H1 (cell line): ENCODE results near the gene KANSL3. TPM values are rescaled to one million over a fixed set of nuclear protein-coding genes. Genes with fewer than 3 reads are reported as not detected.

Source experiments
- CTCF ChIA-PET: fragments of 300-600 bp; sonication (Branson Sonifier 250); formaldehyde crosslinking; loops from one replicate; lab custom pipeline; 2021; ENCODE audit not compliant: partially characterized antibody; lab: Charles Lee
- POLR2A ChIA-PET: fragments of 300-600 bp; sonication (Branson Sonifier 250); formaldehyde crosslinking; loops from one replicate; lab custom pipeline; 2021; ENCODE audit warnings: inconsistent platforms; ENCODE audit not compliant: partially characterized antibody; lab: Charles Lee
- DNase-seq, 2 experiments: peaks; one replicate each; pipeline versions ENCODE4 v3.0.0 to v3.0.0-alpha.2; 2010 to 2022; ENCODE audit warnings: low spot score in 2 of 2, low read depth in 1 of 2, mixed read lengths in 1 of 2
- FAIRE-seq: peaks from 2 replicates; lab custom pipeline; 2011; peaks lifted over from hg19 to GRCh38; lab: Jason Lieb, UNC
- H2AFZ ChIP-seq: 2 replicates; pipeline ENCODE4 v1.8.1; 2012; ENCODE audit warnings: low read length, inconsistent platforms
- H2AK5ac ChIP-seq: 2 replicates; pipeline ENCODE4 v1.6.1; 2013; ENCODE audit warnings: low read depth, low read length
- H2BK120ac ChIP-seq: replicated peaks from 2 replicates; pipeline ENCODE3; 2013; ENCODE audit warnings: low read depth, low read length, inconsistent platforms
- H2BK12ac ChIP-seq: 2 replicates; pipeline ENCODE4 v1.6.1; 2013; ENCODE audit warnings: low read depth, low read length
- H2BK15ac ChIP-seq: 2 replicates; pipeline ENCODE4 v1.6.1; 2013; ENCODE audit warnings: low read length
- H2BK20ac ChIP-seq: 2 replicates; pipeline ENCODE4 v1.6.1; 2013; ENCODE audit warnings: low read length
- H2BK5ac ChIP-seq: 2 replicates; pipeline ENCODE4 v1.6.1; 2013; ENCODE audit warnings: low read depth, low read length
- H3K14ac ChIP-seq: 2 replicates; pipeline ENCODE4 v1.6.1; 2013; ENCODE audit warnings: inconsistent platforms; ENCODE audit not compliant: insufficient read length
- H3K18ac ChIP-seq: 2 replicates; pipeline ENCODE4 v1.6.1; 2013; ENCODE audit warnings: low read length; ENCODE audit errors: extremely low read depth
- H3K23ac ChIP-seq: 2 replicates; pipeline ENCODE4 v1.6.1; 2013; ENCODE audit warnings: inconsistent platforms; ENCODE audit not compliant: insufficient read length
- H3K23me2 ChIP-seq: 2 replicates; pipeline ENCODE4 v1.6.1; 2013; ENCODE audit warnings: low read depth, low read length
- H3K27ac ChIP-seq: 2 replicates; pipeline ENCODE4 v1.6.1; 2011; ENCODE audit warnings: low read depth, low read length, inconsistent platforms
- H3K27me3 ChIP-seq, 4 experiments: replicated peaks in 1 of 4; 1 replicate in 1 of 4; 2 replicates in 3 of 4; pipeline versions ENCODE4 v1.6.1 to v1.8.1; 2011 to 2013; ENCODE audit warnings: low read length in 3 of 4, mild to moderate bottlenecking in 3 of 4, inconsistent platforms in 2 of 4, mixed read lengths in 2 of 4, moderate library complexity in 1 of 4; ENCODE audit not compliant: control insufficient read depth in 3 of 4, insufficient read depth in 3 of 4; ENCODE audit errors: extremely low read depth in 1 of 4
- H3K36me3 ChIP-seq, 4 experiments: 2 replicates each; pipeline versions ENCODE4 v1.6.1 to v1.8.1; 2011 to 2013; ENCODE audit warnings: mild to moderate bottlenecking in 4 of 4, low read length in 3 of 4, moderate library complexity in 2 of 4, control low read depth in 1 of 4, inconsistent platforms in 1 of 4; ENCODE audit not compliant: insufficient read depth in 4 of 4, control insufficient read depth in 2 of 4
- H3K4ac ChIP-seq: replicated peaks from 2 replicates; pipeline ENCODE3; 2013; ENCODE audit warnings: low read length, low read depth, mixed read lengths, inconsistent platforms; ENCODE audit not compliant: insufficient read length
- H3K4me1 ChIP-seq, 4 experiments: replicated peaks in 1 of 4; 1 replicate in 1 of 4; 2 replicates in 3 of 4; pipeline versions ENCODE4 v1.6.1 to v1.8.1; 2011 to 2013; ENCODE audit warnings: low read length in 3 of 4, inconsistent platforms in 2 of 4, mixed read lengths in 1 of 4; ENCODE audit not compliant: insufficient read depth in 4 of 4, control insufficient read depth in 3 of 4
- H3K4me2 ChIP-seq, 2 experiments: 2 replicates each; pipeline versions ENCODE4 v1.6.1 to v1.8.1; 2011 to 2013; ENCODE audit warnings: low read depth in 2 of 2, low read length in 2 of 2, control low read depth in 1 of 2, inconsistent platforms in 1 of 2, mild to moderate bottlenecking in 1 of 2; ENCODE audit not compliant: insufficient read depth in 1 of 2
- H3K4me3 ChIP-seq, 4 experiments: fragments of 200-600, 300-600 bp in 1 of 4; sonication (generic), shearing (Covaris generic), sonication (Bioruptor Twin) in 1 of 4; 2 replicates each; pipeline versions ENCODE4 v1.5.1 to v1.8.1; 2011 to 2016; ENCODE audit warnings: low read length in 4 of 4, low read depth in 3 of 4, control low read depth in 2 of 4, inconsistent platforms in 2 of 4, mild to moderate bottlenecking in 2 of 4, mixed read lengths in 1 of 4, moderate library complexity in 1 of 4; ENCODE audit not compliant: insufficient read depth in 2 of 4; ENCODE audit errors: extremely low read depth in 1 of 4
- H3K56ac ChIP-seq: replicated peaks from 2 replicates; pipeline ENCODE3; 2013; ENCODE audit warnings: low read depth, mild to moderate bottlenecking, mixed read lengths, low read length, inconsistent platforms; ENCODE audit not compliant: insufficient read length
- H3K79me1 ChIP-seq: 2 replicates; pipeline ENCODE4 v1.6.1; 2013; ENCODE audit warnings: low read depth, low read length, control low read depth
- H3K79me2 ChIP-seq, 2 experiments: 2 replicates each; pipeline versions ENCODE4 v1.6.1 to v1.8.1; 2012 to 2013; ENCODE audit warnings: low read length in 2 of 2, mild to moderate bottlenecking in 2 of 2, inconsistent platforms in 1 of 2; ENCODE audit not compliant: insufficient read depth in 2 of 2, control insufficient read depth in 1 of 2
- H3K9ac ChIP-seq, 4 experiments: replicated peaks in 1 of 4; 1 replicate in 1 of 4; 2 replicates in 3 of 4; pipeline versions ENCODE4 v1.6.1 to v1.8.1; 2011 to 2013; ENCODE audit warnings: low read depth in 3 of 4, low read length in 3 of 4, control low read depth in 2 of 4, mild to moderate bottlenecking in 2 of 4, moderate library complexity in 2 of 4, inconsistent platforms in 1 of 4; ENCODE audit errors: extremely low read depth in 1 of 4
- H3K9me3 ChIP-seq, 2 experiments: 2 replicates each; pipeline versions ENCODE4 v1.6.1 to v1.8.1; 2012 to 2013; ENCODE audit warnings: mild to moderate bottlenecking in 2 of 2, moderate library complexity in 2 of 2, control low read depth in 1 of 2, inconsistent platforms in 1 of 2, low read depth in 1 of 2, low read length in 1 of 2, mixed read lengths in 1 of 2; ENCODE audit not compliant: insufficient read depth in 2 of 2
- H4K20me1 ChIP-seq, 2 experiments: replicated peaks in 1 of 2; 2 replicates each; pipeline versions ENCODE3 to v1.8.1; 2011 to 2013; ENCODE audit warnings: inconsistent platforms in 2 of 2, low read length in 2 of 2, mild to moderate bottlenecking in 1 of 2; ENCODE audit not compliant: insufficient read depth in 2 of 2, control insufficient read depth in 1 of 2
- H4K5ac ChIP-seq: 2 replicates; pipeline ENCODE4 v1.6.1; 2013; ENCODE audit warnings: low read length, low read depth, mixed read lengths, inconsistent platforms; ENCODE audit not compliant: insufficient read length
- H4K8ac ChIP-seq: 2 replicates; pipeline ENCODE4 v1.8.0; 2013; ENCODE audit warnings: mild to moderate bottlenecking, moderate library complexity, low read length, inconsistent platforms; ENCODE audit not compliant: insufficient read depth; ENCODE audit errors: extremely low read depth
- H4K91ac ChIP-seq: replicated peaks from 2 replicates; pipeline ENCODE3; 2013; ENCODE audit warnings: low read length, mixed read lengths, inconsistent platforms; ENCODE audit not compliant: insufficient read length
- CHD2 ChIP-seq: IDR thresholded peaks from 2 replicates; pipeline ENCODE4 v1.6.1; 2012; ENCODE audit warnings: low read length, improper control_type of control experiment
- E2F6 ChIP-seq: IDR thresholded peaks from 2 replicates; pipeline ENCODE4 v1.6.1; 2012; ENCODE audit warnings: inconsistent platforms
- JUN ChIP-seq: IDR thresholded peaks from 2 replicates; pipeline ENCODE4 v1.6.1; 2011; ENCODE audit warnings: low read depth, mild to moderate bottlenecking, improper control_type of control experiment, low read length
- KDM4A ChIP-seq: IDR thresholded peaks from one replicate; pipeline ENCODE4 v1.7.1; 2012; ENCODE audit warnings: low read depth, mild to moderate bottlenecking, moderate library complexity, low read length, inconsistent platforms; ENCODE audit not compliant: severe bottlenecking
- MAFK ChIP-seq: IDR thresholded peaks from 2 replicates; pipeline ENCODE4 v1.6.1; 2012; ENCODE audit warnings: low read depth, mild to moderate bottlenecking, improper control_type of control experiment, low read length
- RAD21 ChIP-seq, 2 experiments: IDR thresholded peaks in 1 of 2; conservative IDR thresholded peaks in 1 of 2; 2 replicates each; pipeline ENCODE4 v1.6.1; 2011; ENCODE audit warnings: low read depth in 2 of 2, low read length in 2 of 2, improper control_type of control experiment in 1 of 2, inconsistent platforms in 1 of 2, mild to moderate bottlenecking in 1 of 2, moderate library complexity in 1 of 2
- RBBP5 ChIP-seq: IDR thresholded peaks from 2 replicates; pipeline ENCODE4 v1.7.1; 2012; ENCODE audit warnings: low read depth, mild to moderate bottlenecking, inconsistent platforms, low read length, moderate library complexity, borderline replicate concordance
- SP1 ChIP-seq: IDR thresholded peaks from 2 replicates; pipeline ENCODE4 v1.6.1; 2011; ENCODE audit warnings: low read depth, low read length
- SUZ12 ChIP-seq: fragments of 200-600 bp; sonication (generic); IDR thresholded peaks from 2 replicates; pipeline ENCODE4 v1.6.1; 2012; ENCODE audit warnings: mild to moderate bottlenecking, inconsistent platforms, low read length, moderate library complexity, mixed read lengths
- TAF7 ChIP-seq: optimal IDR thresholded peaks from 2 replicates; pipeline ENCODE3; 2011; ENCODE audit warnings: low read depth, mild to moderate bottlenecking, inconsistent platforms, low read length, moderate library complexity, borderline replicate concordance
- WGBS, 2 experiments: shearing (Covaris generic) in 1 of 2; methylation state at CpG; one replicate each; pipeline versions ENCODE4 v1.1.6 to v1.1.7; 2013 to 2015; ENCODE audit warnings: low lambda C conversion rate in 2 of 2, mixed read lengths in 2 of 2, inconsistent platforms in 1 of 2, low coverage in 1 of 2, missing lambda C conversion rate in 1 of 2; ENCODE audit not compliant: insufficient replicate concordance in 2 of 2, insufficient coverage in 1 of 2, insufficient read length in 1 of 2; ENCODE audit errors: extremely low coverage in 1 of 2, missing lambda C conversion rate in 1 of 2; 5-methylcytosine and 5-hydroxymethylcytosine counted together
- polyA plus RNA-seq, 7 experiments: library from polyadenylated mRNA; depleted of rRNA in 3 of 7; stranded (reverse) in 5 of 7; unstranded in 2 of 7; fragments of >200 nt in 5 of 7; fragments of 200-250 nt in 2 of 7; gene quantifications; 1 replicate in 5 of 7; 2 replicates in 1 of 7; 4 replicates in 1 of 7; pipeline versions ENCODE4 v1.2.1 to v1.2.3, GENCODE V29; 2011 to 2013; ENCODE audit warnings: missing spikeins in 2 of 7, mixed read lengths in 2 of 7
- total RNA-seq: library from RNA; stranded (reverse); fragmentation: NEBNext Ultra II Directional; extraction: Animal tissue kit (Norgen Biotek cat#: 25700); gene quantifications from 2 replicates; pipeline ENCODE4 v1.2.1, GENCODE V29; 2021

KANSL3 gene
- total and polyA plus RNA-seq, 2 of the 8 experiments (the other 6 are each of a cell fraction or from before 2014, with no cell fraction given): 19.8 to 31.4 TPM

GRCh38 chr2:96546797-96547196, 91.3 kb downstream of the KANSL3 start:
- Histone ChIP-seq H3K27me3 (peaks cover 0 to 2% (median 0%) of the 10 kb centered on the region in 4 experiments; a peak in 3 of 7 replicates), H3K14ac (no peak overlapping the region), H3K9me3 (peaks cover 0 to 5% of the 10 kb centered on the region in 2 experiments; a peak in 1 of 4 replicates), H2BK120ac (no peak overlapping the region), H2BK12ac (no peak overlapping the region), H3K4ac (no peak overlapping the region), H4K5ac (no peak overlapping the region), H3K4me2 (peak overlapping the region; percentile 63; a peak in 3 of 4 replicates), H3K79me1 (no peaks in the 10 kb centered on the region; the same call in none of the 2 replicates), H4K91ac (no peak overlapping the region), H3K4me1 (peaks cover 2 to 20% (median 5%) of the 10 kb centered on the region in 4 experiments; a peak in 6 of 7 replicates), H3K23me2 (0 out of 2 replicates have a peak, but pooled peaks cover 1% of the 10 kb centered on the region), H3K4me3 (peak overlapping the region in 1 of 4 experiments; percentile 38; a peak in 2 of 8 replicates), H2AFZ (no peak overlapping the region), H3K18ac (no peak overlapping the region; the same call in 1 of the 2 replicates), H2BK15ac (no peak overlapping the region), H3K36me3 (no peaks in the 10 kb centered on the region), H3K27ac (no peak overlapping the region), H2BK5ac (no peak overlapping the region), H3K56ac (no peak overlapping the region), H4K8ac (no peak overlapping the region; the same call in 1 of the 2 replicates), H2AK5ac (0 out of 2 replicates have a peak overlapping the region, but pooled peaks have one; percentile 60), H2BK20ac (no peak overlapping the region), H3K79me2 (no peaks in the 10 kb centered on the region), H3K23ac (no peak overlapping the region), H4K20me1 (peaks cover 0 to 2% of the 10 kb centered on the region in 2 experiments), H3K9ac (no peak overlapping the region)
- ChIA-PET POLR2A (interaction anchor here (1.3 to 5.4 kb wide), 2 partner anchors 8 to 14 kb away, joined by 4 to 33 read pairs; partner anchors contain the start of gene ARID5A), CTCF (interaction anchor here (0.9 to 13.1 kb wide), 3 partner anchors 13 to 60 kb away, joined by 3 to 361 read pairs (median 23); partner anchors contain the start of gene ARID5A)
- 84% methylated on average over 8 of the region's 8 CpGs; no CpG with 5 or more reads in 1 of the 2 experiments for WGBS, 2 experiments
- no peak for FAIRE-seq
- TF ChIP-seq SP1 (no peak), JUN (no peak), SUZ12 (no peak), RBBP5 (no peak), TAF7 (no peak), MAFK (no peak), E2F6 (no peak), RAD21 (IDR thresholded peaks at IDR 0.05 in 1 of 2, conservative IDR thresholded peaks at IDR 0.05 in 1 of 2; ENCODE audit: low read depth in 2 of 2, low read length in 2 of 2) (no peak), CHD2 (no peak), KDM4A (no peak)
- no peak for DNase-seq
